AG10803 (cell line): ENCODE results near the gene ATCAY.
"Not testable (repeated sequence)": the region's sequence is repeated elsewhere in the genome, so short reads cannot be mapped to it uniquely, and the experiment has no call there.

Source experiments
- DNase-seq: peaks from one replicate; pipeline ENCODE4 v3.0.0; 2010; ENCODE audit warnings: low read depth
- H3K4me3 ChIP-seq: 2 replicates; pipeline ENCODE4 v1.5.1; 2011; ENCODE audit warnings: mild to moderate bottlenecking, low read length, control low read depth
- TF ChIP-seq, protein P1 (sequence below): conservative IDR thresholded peaks from 2 replicates; pipeline ENCODE4 v1.5.1; 2011; ENCODE audit warnings: mild to moderate bottlenecking, low read length, control low read depth, inconsistent platforms

The ATCAY gene

DNA sequence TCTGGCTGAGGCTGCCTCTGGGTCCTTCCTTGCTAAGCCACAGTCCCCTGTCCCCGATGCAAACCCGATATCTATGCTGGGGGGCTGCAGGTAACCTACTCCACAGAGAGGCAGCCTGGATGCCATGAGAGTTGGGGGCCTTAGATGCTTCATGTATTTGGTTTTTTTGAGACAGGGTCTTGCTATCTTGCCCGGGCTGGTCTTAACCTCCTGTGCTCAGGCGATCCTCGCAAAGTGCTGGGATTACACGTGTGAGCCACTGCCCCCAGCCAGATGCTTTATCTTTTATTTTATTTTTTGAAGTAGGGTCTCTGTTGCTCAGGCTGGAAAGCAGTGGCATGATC is 1.5 kb downstream of the ATCAY start:
- no peak overlapping the region for H3K4me3 ChIP-seq
- TF ChIP-seq, protein P1, sequence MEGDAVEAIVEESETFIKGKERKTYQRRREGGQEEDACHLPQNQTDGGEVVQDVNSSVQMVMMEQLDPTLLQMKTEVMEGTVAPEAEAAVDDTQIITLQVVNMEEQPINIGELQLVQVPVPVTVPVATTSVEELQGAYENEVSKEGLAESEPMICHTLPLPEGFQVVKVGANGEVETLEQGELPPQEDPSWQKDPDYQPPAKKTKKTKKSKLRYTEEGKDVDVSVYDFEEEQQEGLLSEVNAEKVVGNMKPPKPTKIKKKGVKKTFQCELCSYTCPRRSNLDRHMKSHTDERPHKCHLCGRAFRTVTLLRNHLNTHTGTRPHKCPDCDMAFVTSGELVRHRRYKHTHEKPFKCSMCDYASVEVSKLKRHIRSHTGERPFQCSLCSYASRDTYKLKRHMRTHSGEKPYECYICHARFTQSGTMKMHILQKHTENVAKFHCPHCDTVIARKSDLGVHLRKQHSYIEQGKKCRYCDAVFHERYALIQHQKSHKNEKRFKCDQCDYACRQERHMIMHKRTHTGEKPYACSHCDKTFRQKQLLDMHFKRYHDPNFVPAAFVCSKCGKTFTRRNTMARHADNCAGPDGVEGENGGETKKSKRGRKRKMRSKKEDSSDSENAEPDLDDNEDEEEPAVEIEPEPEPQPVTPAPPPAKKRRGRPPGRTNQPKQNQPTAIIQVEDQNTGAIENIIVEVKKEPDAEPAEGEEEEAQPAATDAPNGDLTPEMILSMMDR = no peak
- DNase-seq = no peak

DNA sequence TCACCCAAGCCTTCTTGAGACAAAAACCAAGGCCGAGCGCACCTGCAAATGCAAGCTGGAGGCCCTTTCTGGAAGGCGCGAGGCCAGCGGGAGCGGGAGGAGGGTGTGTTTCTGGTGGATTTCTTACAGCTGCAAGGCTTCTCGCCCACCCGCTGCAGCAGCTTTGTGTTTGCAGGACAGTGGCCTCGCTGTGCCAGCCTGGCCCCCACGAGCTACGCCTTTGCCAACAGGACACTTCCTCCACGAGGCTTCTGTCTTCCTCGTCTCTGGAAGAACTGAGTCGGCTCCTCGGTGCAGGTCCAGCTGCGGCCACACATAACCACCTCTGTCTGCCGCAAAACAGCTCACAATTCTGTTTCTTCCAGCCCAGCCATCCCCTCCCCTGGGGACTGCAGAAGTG is 10.1 kb downstream of the ATCAY start:
- no peak for DNase-seq
- no peak overlapping the region for H3K4me3 ChIP-seq

DNA sequence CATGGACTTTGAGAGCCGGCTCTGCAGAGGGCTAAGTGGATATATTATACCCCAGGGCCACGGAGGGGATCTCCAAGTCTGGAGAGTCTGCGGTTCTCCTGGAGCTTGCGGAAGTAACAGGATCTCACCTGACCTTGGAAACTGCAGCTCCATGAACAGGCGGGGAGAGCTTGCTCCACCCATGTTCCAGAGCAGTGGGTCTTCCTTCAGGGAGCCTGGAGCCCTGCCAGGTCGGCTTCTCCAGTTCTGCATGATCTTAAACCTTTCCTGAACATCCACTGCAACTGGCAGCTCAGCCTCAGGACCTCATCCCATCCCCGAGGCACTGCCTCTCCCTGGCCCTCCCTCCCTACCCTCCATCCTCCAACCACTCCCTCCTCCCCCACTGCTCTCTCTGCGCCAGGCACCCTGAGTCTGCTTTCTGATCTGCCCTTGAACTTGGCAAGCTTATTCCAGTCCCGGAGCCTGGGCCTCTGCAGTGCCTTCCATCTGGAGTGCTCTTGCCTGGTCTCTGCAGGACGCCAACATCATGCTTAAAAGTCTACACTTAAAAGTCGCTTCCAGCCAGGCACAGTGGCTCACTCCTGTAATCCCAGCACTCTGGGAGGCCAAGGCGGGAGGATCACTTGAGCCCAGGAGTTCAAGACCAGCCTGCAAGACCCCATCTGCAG is 13.2 kb downstream of the ATCAY start:
- TF ChIP-seq, protein P1 = no peak
- no peak overlapping the region for H3K4me3 ChIP-seq
- no peak for DNase-seq

More for the DNA sequence above, 10.1 kb downstream of the ATCAY start:
- TF ChIP-seq, protein P1 = no peak

DNA sequence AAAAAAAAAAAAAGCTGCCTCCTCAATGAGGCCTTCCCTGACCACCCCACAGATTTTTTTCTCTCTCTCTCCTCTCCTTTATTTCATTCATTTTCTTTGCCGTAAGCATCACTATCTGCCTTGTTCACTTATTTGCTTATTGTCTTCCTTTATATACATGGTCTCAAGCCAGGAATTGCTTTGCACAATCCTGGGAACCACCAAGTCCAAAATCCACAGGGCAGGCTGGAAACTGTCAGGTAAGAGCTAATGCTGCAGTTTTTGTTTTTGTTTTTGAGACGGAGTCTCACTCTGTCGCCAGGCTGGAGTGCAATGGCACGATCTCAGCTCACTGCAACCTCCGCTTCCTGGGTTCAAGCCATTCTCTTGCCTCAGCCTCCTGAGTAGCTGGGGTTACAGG is 14.5 kb downstream of the ATCAY start:
- not testable (repeated sequence) for DNase-seq, H3K4me3 ChIP-seq

DNA sequence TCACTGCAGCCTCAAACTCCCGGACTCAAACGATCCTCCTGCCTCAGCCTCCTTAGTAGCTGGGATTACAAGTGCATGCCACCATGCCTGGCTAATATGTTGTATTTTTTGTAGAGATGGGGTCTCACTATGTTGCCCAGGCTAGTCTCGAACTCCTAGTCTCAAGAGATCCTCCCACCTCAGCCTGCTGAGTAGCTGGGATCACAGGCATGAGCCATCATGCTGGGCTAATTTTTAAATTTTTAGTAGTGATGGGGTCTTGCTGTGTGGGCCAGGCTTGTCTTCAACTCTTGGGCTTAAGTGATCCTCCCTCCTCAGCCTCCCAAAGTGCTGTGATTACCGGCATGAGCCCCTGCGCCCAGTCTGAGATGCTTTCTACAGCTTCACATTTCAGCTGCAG is 15.3 kb downstream of the ATCAY start:
- TF ChIP-seq, protein P1 = no peak
- DNase-seq = no peak
- H3K4me3 ChIP-seq = no peak overlapping the region

DNA sequence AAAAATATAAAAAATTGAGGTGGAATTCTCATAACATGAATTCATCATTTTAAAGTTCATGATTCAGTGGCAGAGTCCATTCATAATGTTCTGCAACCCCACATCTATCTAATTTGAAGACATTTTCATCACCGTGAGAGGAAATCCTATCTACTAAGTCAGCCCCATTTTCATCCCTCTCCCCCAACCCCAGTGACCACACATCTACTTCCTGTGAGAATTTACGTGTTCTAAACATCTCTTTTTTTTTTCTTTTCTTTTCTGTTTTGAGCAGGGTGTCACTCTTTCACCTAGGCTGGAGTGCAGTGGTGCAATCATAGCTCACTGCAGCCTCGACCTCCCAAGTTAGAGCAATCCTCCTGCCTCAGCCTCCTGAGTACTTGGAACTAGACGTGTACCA is 17.5 kb downstream of the ATCAY start:
- TF ChIP-seq, protein P1 = no peak

DNA sequence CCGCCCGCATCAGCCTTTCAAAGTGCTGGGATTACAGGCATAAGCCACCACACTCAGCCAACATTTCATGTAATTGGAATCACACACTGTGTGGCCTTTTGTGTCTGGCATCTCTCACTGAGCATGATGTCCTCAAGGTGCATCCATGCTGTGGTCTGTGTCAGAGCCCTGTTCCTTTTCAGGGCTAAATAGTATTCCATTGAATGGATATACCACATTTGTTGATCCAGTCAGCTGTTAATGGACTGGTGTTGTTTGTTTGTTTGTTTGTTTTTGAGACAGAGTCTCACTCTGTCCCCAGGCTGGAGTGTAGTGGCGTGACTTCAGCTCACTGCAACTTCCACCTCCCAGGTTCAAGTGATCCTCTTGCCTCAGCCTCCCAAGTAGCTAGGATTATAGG is 17.9 kb downstream of the ATCAY start:
- no peak for DNase-seq
- TF ChIP-seq, protein P1 = no peak

More for the DNA sequence above, 17.5 kb downstream of the ATCAY start:
- DNase-seq = no peak
- no peak overlapping the region for H3K4me3 ChIP-seq

More for the DNA sequence above, 17.9 kb downstream of the ATCAY start:
- no peak overlapping the region for H3K4me3 ChIP-seq
